ENCODE data around the gene EXT2.
A peak's percentile ranks its signal among the peaks of the same experiment; 100 is the strongest.

The EXT2 gene

DNA sequence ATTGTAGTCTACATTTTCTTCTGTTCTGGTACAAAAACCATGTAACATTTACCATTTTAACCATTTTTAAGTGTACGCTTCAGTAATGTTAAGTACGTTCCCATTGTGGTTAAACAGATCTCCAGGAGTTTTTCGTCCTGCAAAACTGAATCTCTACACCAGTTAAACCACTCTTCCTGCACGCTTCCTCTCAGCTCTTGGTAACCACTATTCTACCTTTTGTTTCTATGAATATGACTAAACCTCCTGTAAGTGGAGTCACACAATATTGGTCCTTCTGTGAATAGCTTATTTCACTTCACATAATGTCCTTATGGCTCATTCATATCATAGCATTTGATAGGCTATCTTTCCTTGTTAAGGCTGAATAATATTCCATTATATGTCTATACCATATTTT lies 7.1 kb upstream of the EXT2 start:
- DNase-seq = no peak

- no peak for DNase-seq
Measured at GRCh38 chr11:44088871-44089270, 6.6 kb upstream of the EXT2 start.

DNA sequence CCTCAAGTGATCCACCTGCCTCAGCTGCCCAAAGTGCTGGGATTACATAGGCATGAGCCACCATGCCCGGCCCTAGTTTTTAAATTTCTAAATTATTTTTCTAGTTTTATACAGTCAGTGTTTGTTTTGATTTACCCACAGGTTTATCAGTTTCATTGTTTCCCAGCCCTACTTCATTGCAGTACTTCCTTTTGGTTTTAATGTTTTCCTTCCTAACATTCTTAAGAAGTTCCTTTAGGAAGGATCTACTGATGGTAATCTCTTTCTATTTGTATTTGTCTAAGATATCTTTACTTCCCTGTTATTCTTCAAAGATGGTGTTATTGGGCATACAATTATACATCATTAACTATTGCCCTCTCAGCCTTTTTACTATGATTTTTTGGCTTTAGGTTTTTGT lies 4.9 kb upstream of the EXT2 start:
- no peak for DNase-seq

- DNase-seq = peak; percentile 85
Measured at GRCh38 chr11:44094260-44094868, 1.1 kb upstream of the EXT2 start.

- no peak for DNase-seq
Measured at GRCh38 chr11:44096360-44097185, 1.1 kb downstream of the EXT2 start.

- no peak for DNase-seq
Measured at GRCh38 chr11:44097821-44098220, 2.3 kb downstream of the EXT2 start.

DNA sequence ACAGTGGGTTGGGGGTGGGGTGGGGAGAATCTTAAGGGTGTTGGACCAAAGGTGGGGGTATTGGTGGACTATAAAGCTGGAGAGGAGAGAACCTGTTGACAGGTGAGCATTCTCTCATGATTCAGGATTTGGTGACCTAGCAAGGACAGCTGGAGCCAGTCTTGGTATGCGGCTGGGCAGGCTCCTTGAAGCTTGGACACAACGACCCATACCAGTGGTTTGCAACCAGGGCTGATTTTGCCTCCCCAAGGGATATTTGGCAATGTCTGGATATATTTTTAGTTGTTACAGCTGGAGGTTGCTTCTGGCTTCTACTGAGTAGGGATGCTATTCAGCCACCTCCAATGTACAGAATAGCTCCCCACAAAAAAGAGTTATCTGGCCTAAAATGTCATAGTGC lies 5.6 kb downstream of the EXT2 start:
- no peak for DNase-seq

GRCh38 chr11:44104481-44105294 lies 9.2 kb downstream of the EXT2 start:
- DNase-seq = no peak

- DNase-seq = no peak
Measured at GRCh38 chr11:44108260-44108659, 12.8 kb downstream of the EXT2 start.

DNA sequence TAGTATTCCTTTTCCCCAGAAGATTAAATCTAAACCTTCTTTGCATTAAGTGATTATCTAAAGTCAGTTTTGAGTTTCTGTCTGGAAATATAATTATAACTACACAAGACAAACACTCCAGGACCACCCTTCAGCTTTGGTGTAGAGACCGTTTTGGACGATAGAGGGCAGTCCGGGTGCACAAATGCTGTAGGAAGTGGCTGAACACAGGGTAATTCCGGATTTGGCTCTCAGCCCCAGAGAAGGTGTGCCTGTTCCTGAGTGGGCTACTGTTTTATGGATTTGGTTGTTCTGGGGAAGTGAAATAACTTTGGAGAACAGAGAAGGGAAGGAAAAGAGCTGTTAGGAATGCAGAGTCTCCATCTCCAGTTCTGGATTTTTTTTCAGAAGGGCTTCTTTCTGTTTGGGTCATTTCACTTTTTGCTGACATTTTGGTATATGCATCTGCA lies 14.8 kb downstream of the EXT2 start:
- DNase-seq = peak; percentile 66

DNA sequence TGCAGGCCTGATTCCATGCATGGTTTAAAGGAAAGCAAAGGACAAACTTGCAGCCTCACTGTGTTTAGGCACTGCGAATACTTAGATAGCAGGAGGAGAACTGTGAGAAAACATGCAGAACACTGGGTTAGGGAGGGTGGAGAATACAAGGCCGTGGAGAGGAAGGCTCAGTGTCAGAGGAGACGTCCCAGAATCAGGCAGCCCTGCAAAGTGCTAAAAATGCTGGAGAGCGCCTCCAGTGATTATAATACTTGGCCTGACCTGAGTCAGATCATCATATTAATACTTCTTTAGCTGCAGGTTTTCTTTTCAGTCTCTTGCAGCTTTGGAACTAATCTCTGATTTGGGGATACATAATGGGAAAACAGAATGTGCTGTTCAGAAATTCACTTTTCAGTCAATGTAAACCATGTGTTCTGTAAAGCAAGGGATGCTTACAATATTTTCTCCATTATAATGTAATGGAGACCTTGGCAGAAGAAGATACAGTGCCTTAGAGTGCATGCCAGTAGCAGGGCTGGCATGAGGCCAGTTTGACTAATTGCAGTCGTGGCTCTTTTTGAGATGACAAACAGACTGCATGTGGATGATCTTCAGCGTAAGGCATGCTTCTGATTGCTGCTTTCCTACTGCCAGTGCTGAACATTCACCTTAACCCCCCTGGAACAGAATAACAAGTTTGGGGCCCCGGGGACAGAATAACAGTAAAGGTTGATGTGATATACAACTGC lies 16.8 kb downstream of the EXT2 start:
- no peak for DNase-seq

GRCh38 chr11:44113018-44113417 lies 17.5 kb downstream of the EXT2 start:
- no peak for DNase-seq

DNA sequence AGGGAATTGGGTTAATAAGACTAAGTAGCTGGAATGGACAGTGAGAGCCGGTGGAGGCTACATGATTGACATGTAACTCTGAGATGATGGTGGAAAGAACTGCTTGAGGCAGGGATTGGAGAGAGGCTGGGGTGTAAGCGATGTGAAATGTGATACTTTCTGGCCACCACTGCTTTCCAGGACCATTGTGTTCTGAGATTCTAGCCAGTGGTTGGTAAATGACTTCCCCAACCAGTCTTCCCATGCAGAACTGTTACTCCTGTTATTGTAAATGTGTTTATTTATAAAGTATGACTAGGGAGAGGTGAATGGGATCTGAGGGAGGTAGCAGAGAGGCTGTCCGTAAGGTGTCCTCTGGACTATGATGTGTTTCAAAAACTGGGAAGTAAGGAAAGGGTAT lies 18.1 kb downstream of the EXT2 start:
- DNase-seq = no peak

GRCh38 chr11:44116234-44116830 lies 20.9 kb downstream of the EXT2 start:
- DNase-seq = no peak

GRCh38 chr11:44120169-44120568 lies 24.7 kb downstream of the EXT2 start:
- no peak for DNase-seq

GRCh38 chr11:44125598-44125997 lies 30.1 kb downstream of the EXT2 start:
- no peak for DNase-seq

DNA sequence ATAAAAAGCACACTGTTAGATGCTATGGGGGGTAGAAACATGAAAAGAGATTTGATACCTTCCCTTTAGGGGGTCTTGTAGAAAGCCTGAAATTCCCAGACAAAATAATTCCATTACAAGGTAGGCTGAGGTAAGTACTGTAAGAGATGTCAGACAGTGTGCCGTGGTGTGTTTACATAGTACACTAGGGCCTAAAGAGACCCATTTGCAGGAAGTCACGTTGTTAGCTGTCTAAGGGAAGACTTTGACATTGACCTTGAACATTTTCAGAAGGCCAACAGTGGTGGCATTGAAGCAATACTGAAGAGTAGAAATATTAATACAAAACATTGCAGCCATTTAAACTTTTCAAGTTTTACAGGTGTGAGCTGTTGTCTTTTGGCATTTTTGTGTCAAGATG lies 30.8 kb downstream of the EXT2 start:
- no peak for DNase-seq

DNA sequence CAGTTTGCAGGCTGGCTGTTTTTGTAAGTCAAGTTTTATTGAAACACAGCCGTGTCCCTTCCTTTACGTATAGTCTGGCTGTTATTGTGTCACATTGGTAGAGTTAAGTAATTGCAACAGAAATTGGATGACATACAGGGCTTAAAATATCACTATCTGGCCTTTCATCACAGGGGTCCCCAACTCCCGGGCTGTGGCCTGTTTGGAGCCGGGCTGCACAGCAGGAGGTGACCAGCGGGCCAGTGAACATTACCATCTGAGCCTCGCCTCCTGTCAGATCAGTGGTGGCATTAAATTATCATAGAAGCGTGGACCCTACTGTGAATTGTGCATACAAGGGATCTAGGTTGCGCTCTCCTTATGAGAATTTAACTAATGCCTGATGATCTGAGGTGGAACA lies 31.7 kb downstream of the EXT2 start:
- DNase-seq = no peak

DNA sequence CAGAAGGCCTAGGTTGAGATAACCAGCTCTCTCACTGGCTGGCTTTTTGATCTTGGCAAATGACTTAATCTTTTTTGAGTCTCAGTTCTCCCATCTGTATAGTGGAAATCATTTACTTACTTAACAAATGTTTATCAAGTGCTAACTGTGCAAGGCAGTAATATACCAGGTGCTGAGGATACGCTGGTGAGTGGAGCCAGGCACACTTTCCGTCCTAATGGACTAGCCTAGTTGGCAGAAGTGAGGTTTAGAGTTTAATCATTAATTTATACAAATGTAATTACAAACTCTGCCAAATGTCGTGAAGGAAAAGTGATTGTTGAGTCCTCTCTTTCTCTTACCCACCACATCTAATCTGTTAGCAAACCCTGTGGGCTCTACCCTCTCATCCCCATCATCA lies 33.3 kb downstream of the EXT2 start:
- DNase-seq = no peak

GRCh38 chr11:44130751-44131150 lies 35.3 kb downstream of the EXT2 start:
- DNase-seq = no peak

- DNase-seq = no peak
Measured at GRCh38 chr11:44133335-44133946, 38.0 kb downstream of the EXT2 start.

DNA sequence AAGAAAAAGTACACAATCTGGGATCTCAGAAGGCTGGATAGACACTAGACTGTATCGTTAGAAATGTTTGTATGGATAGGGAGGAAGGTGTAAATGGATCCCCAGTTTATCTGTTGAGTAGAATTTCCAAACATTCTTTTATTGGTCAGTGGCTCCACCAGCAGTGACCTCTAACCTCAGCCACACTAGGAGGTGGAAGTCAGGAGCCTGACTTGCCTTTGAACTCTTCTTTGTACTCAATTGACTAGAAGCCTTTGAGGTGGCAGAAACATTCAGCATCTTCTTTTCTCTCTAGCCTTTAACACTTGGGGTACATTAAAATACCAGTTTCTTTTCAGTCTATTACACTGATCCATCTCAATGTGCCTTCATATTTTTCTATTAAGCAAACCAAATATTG lies 39.1 kb downstream of the EXT2 start:
- no peak for DNase-seq

Data from CD4-positive, alpha-beta T cell treated with Interleukin-10 for 1 hour (primary cell).